HCT116 (cell line): ENCODE data around the gene SLA2.

Experiments
- EZH2 ChIP-seq: fragments of 200-600 bp; sonication (generic); IDR thresholded peaks from 2 replicates; pipeline ENCODE4 v1.6.1; 2017; ENCODE audit warnings: antibody characterized with exemption, mixed run types
- EZH2phosphoT487 ChIP-seq: fragments of 200-600 bp; IDR thresholded peaks from 2 replicates; pipeline ENCODE4 v1.6.1; 2018; ENCODE audit warnings: antibody characterized with exemption, borderline replicate concordance
- POLR2A ChIP-seq: IDR thresholded peaks from 2 replicates; pipeline ENCODE4 v1.7.0; 2011; ENCODE audit warnings: borderline replicate concordance; ENCODE audit not compliant: insufficient read depth, insufficient read length; ENCODE audit errors: extremely low read depth
- SRF ChIP-seq: IDR thresholded peaks from 2 replicates; pipeline ENCODE4 v1.6.1; 2012; ENCODE audit warnings: low read depth
- YY1 ChIP-seq: IDR thresholded peaks from 2 replicates; pipeline ENCODE4 v1.6.1; 2011; ENCODE audit warnings: low read length, low read depth, moderate library complexity, mild to moderate bottlenecking; ENCODE audit not compliant: insufficient replicate concordance; ENCODE audit errors: extremely low read depth
- TF ChIP-seq, protein P1 (sequence below), 3 experiments: fragments of 200-600 bp in 1 of 3; sonication (generic) in 1 of 3; IDR thresholded peaks in 2 of 3; conservative IDR thresholded peaks in 1 of 3; 2 replicates each; pipeline ENCODE4 v1.5.1; 2012 to 2017; ENCODE audit warnings: low read depth in 2 of 3, low read length in 2 of 3, antibody characterized with exemption in 1 of 3, borderline replicate concordance in 1 of 3, control low read depth in 1 of 3, mild to moderate bottlenecking in 1 of 3, mixed read lengths in 1 of 3, mixed run types in 1 of 3, moderate library complexity in 1 of 3; ENCODE audit not compliant: insufficient read depth in 1 of 3
- TF ChIP-seq, protein P2 (sequence below): IDR thresholded peaks from 2 replicates; pipeline ENCODE4 v1.6.1; 2012

DNA sequence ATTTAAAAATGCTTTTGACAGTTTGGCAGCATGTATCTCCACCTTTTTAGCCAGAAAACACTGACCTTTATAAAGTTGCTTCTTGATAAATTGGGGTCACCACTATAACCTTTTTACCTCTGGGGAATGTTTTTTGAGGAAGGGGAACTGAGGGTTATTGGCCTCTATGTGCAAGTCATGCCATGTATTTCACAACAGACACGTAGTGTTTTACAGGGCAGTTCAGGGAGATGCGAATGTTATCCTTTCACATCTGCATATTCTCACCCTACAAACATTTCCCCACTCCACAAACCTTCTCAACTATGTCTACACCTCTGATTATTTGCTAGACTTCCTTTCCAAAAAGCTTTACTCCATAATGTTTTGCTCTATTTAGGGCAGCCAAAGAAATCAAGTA lies 17.0 kb upstream of the SLA2 start:
- no peak for TF ChIP-seq EZH2
- TF ChIP-seq, protein P1, sequence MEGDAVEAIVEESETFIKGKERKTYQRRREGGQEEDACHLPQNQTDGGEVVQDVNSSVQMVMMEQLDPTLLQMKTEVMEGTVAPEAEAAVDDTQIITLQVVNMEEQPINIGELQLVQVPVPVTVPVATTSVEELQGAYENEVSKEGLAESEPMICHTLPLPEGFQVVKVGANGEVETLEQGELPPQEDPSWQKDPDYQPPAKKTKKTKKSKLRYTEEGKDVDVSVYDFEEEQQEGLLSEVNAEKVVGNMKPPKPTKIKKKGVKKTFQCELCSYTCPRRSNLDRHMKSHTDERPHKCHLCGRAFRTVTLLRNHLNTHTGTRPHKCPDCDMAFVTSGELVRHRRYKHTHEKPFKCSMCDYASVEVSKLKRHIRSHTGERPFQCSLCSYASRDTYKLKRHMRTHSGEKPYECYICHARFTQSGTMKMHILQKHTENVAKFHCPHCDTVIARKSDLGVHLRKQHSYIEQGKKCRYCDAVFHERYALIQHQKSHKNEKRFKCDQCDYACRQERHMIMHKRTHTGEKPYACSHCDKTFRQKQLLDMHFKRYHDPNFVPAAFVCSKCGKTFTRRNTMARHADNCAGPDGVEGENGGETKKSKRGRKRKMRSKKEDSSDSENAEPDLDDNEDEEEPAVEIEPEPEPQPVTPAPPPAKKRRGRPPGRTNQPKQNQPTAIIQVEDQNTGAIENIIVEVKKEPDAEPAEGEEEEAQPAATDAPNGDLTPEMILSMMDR (IDR thresholded peaks at IDR 0.05 in 2 of 3, conservative IDR thresholded peaks at IDR 0.05 in 1 of 3; ENCODE audit: borderline replicate concordance in 1 of 3, insufficient read depth in 1 of 3, low read depth in 2 of 3, low read length in 2 of 3): no peak
- TF ChIP-seq, protein P2, sequence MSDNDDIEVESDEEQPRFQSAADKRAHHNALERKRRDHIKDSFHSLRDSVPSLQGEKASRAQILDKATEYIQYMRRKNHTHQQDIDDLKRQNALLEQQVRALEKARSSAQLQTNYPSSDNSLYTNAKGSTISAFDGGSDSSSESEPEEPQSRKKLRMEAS: no peak
- TF ChIP-seq YY1: no peak
- no peak for TF ChIP-seq SRF
- TF ChIP-seq POLR2A: no peak
- TF ChIP-seq EZH2phosphoT487: no peak
